Endothelial cell of umbilical vein (primary cell): ENCODE results near the gene FOXRED2. TPM values are rescaled to one million over a fixed set of nuclear protein-coding genes. Genes with fewer than 3 reads are reported as not detected.

Experiments used
- BruUV-seq: library from RNA; stranded (reverse); fragments of 400-500 nt; replicated peaks from 2 replicates; lab custom pipeline; 2021; lab: Mats Ljungman, UMichigan
- CTCF ChIA-PET: fragments of 300-600, 350-600 bp; sonication (Branson Sonifier 250); formaldehyde crosslinking; loops from one replicate; lab custom pipeline; 2021; ENCODE audit warnings: antibody characterized with exemption, inconsistent platforms; lab: Charles Lee
- POLR2A ChIA-PET: fragments of 300-600, 350-600 bp; sonication (Branson Sonifier 250); formaldehyde crosslinking; loops from one replicate; lab custom pipeline; 2021; ENCODE audit warnings: antibody characterized with exemption, inconsistent platforms; lab: Charles Lee
- DNase-seq: peaks from one replicate; pipeline ENCODE4 v3.0.0-alpha.2; 2011; ENCODE audit warnings: low read depth, low spot score
- FAIRE-seq: peaks from 2 replicates; lab custom pipeline; 2011; peaks lifted over from hg19 to GRCh38; lab: Jason Lieb, UNC
- H2AFZ ChIP-seq: 2 replicates; pipeline ENCODE4 v1.6.0; 2012; ENCODE audit warnings: low read depth, low read length, control low read depth, inconsistent platforms
- H3K27ac ChIP-seq: 2 replicates; pipeline ENCODE4 v1.5.1; 2011; ENCODE audit warnings: low read depth, mild to moderate bottlenecking, control low read depth, low read length, moderate library complexity; ENCODE audit not compliant: insufficient read depth
- H3K27me3 ChIP-seq, 2 experiments: 2 replicates each; pipeline versions ENCODE4 v1.6.0 to v1.6.1; 2011; ENCODE audit warnings: low read length in 2 of 2, mixed read lengths in 1 of 2; ENCODE audit not compliant: control insufficient read depth in 2 of 2, insufficient read depth in 2 of 2
- H3K36me3 ChIP-seq, 2 experiments: 2 replicates in 1 of 2; 3 replicates in 1 of 2; pipeline ENCODE4 v1.5.1; 2011; ENCODE audit warnings: low read length in 2 of 2, mild to moderate bottlenecking in 1 of 2, moderate library complexity in 1 of 2; ENCODE audit not compliant: control insufficient read depth in 2 of 2, insufficient read depth in 2 of 2; ENCODE audit errors: extremely low read depth in 1 of 2
- H3K4me1 ChIP-seq: 3 replicates; pipeline ENCODE4 v1.5.1; 2011; ENCODE audit warnings: mild to moderate bottlenecking, low read length; ENCODE audit not compliant: control insufficient read depth, insufficient read depth; ENCODE audit errors: extremely low read depth
- H3K4me2 ChIP-seq: 2 replicates; pipeline ENCODE4 v1.6.1; 2011; ENCODE audit warnings: low read length, control low read depth, mixed read lengths; ENCODE audit not compliant: insufficient read depth
- H3K4me3 ChIP-seq, 3 experiments: fragments of 200-600 bp in 1 of 3; sonication (generic), shearing (Covaris generic) in 1 of 3; replicated peaks in 1 of 3; 2 replicates each; pipeline ENCODE4 v1.5.1; 2011 to 2016; ENCODE audit warnings: control low read depth in 3 of 3, low read length in 3 of 3, mild to moderate bottlenecking in 2 of 3, inconsistent platforms in 1 of 3, low read depth in 1 of 3, moderate library complexity in 1 of 3; ENCODE audit not compliant: insufficient read depth in 1 of 3
- H3K79me2 ChIP-seq: 2 replicates; pipeline ENCODE4 v1.6.0; 2012; ENCODE audit warnings: low read length, inconsistent platforms; ENCODE audit not compliant: control insufficient read depth, insufficient read depth
- H3K9ac ChIP-seq: replicated peaks from 2 replicates; pipeline ENCODE3; 2011; ENCODE audit warnings: low read length, control low read depth; ENCODE audit not compliant: insufficient read depth; ENCODE audit errors: extremely low read depth
- H3K9me1 ChIP-seq: replicated peaks from 3 replicates; pipeline ENCODE4 v1.6.0; 2011; ENCODE audit warnings: mild to moderate bottlenecking, low read length; ENCODE audit not compliant: control insufficient read depth, insufficient read depth; ENCODE audit errors: extremely low read depth
- H3K9me3 ChIP-seq: replicated peaks from 2 replicates; pipeline ENCODE4 v1.5.1; 2012; ENCODE audit warnings: low read length, inconsistent platforms; ENCODE audit not compliant: control insufficient read depth, insufficient read depth
- H4K20me1 ChIP-seq: replicated peaks from 2 replicates; pipeline ENCODE3; 2011; ENCODE audit warnings: mild to moderate bottlenecking, low read length; ENCODE audit not compliant: control insufficient read depth, insufficient read depth; ENCODE audit errors: extremely low read depth
- CTCF ChIP-seq, 2 donors: IDR thresholded peaks; 1 replicate in 1 of 2; 2 replicates in 1 of 2; pipeline ENCODE4 v1.5.1; 2011; ENCODE audit warnings: low read length in 2 of 2, mild to moderate bottlenecking in 2 of 2, moderate library complexity in 2 of 2, control low read depth in 1 of 2, inconsistent platforms in 1 of 2, low read depth in 1 of 2; ENCODE audit not compliant: insufficient read depth in 1 of 2; ENCODE audit errors: extremely low read depth in 1 of 2
- EZH2 ChIP-seq: IDR thresholded peaks from 2 replicates; pipeline ENCODE4 v1.6.1; 2012; ENCODE audit warnings: borderline replicate concordance, low read depth, mild to moderate bottlenecking, moderate library complexity, low read length, inconsistent platforms; ENCODE audit not compliant: severe bottlenecking
- FOS ChIP-seq: IDR thresholded peaks from 2 replicates; pipeline ENCODE4 v1.6.1; 2011; ENCODE audit warnings: mild to moderate bottlenecking, low read length, moderate library complexity, borderline replicate concordance; ENCODE audit not compliant: insufficient read depth
- GATA2 ChIP-seq: IDR thresholded peaks from 2 replicates; pipeline ENCODE4 v1.7.0; 2011; ENCODE audit warnings: low read depth, mild to moderate bottlenecking, moderate library complexity, mixed read lengths, low read length; ENCODE audit not compliant: insufficient read length, insufficient read depth
- JUN ChIP-seq: IDR thresholded peaks from 2 replicates; pipeline ENCODE4 v1.6.1; 2011; ENCODE audit warnings: borderline replicate concordance, low read depth; ENCODE audit not compliant: insufficient read length, insufficient read depth
- MAX ChIP-seq: IDR thresholded peaks from 2 replicates; pipeline ENCODE4 v1.6.1; 2011; ENCODE audit not compliant: insufficient read depth, insufficient read length
- MYC ChIP-seq: IDR thresholded peaks from one replicate; pipeline ENCODE4 v1.6.1; 2011; ENCODE audit warnings: mild to moderate bottlenecking, low read depth, low read length
- POLR2A ChIP-seq: IDR thresholded peaks from 2 replicates; pipeline ENCODE4 v1.6.1; 2012; ENCODE audit warnings: low read depth, mild to moderate bottlenecking, control low read depth, low read length
- POLR2AphosphoS5 ChIP-seq: IDR thresholded peaks from 2 replicates; pipeline ENCODE4 v1.6.1; 2012; ENCODE audit warnings: low read depth, mild to moderate bottlenecking, control low read depth, low read length, moderate library complexity; ENCODE audit not compliant: insufficient read depth
- dilution Hi-C: fragments of 300-500 bp; cut with MboI; formaldehyde crosslinking; loops from one replicate; pipeline ENCODE4 v1.15.0; 2019; ENCODE audit warnings: low sequenced_read_pairs; ENCODE audit not compliant: extremely low pct_ligation_motif_present
- intact Hi-C: fragments of 100-400 bp; cut with micrococcal nuclease; formaldehyde crosslinking; loops from one replicate; pipeline ENCODE4 v1.10.0; 2022
- polyA plus RNA-seq, 4 experiments: library from polyadenylated mRNA; depleted of rRNA in 3 of 4; stranded (reverse) in 3 of 4; unstranded in 1 of 4; fragments of >200 nt; gene quantifications; 2 replicates each; pipeline versions ENCODE4 v1.2.1 to v1.2.3, GENCODE V29; 2011 to 2012; ENCODE audit warnings: missing spikeins in 1 of 4
- total RNA-seq: library from RNA; stranded (reverse); gene quantifications from 2 replicates; pipeline ENCODE4 v1.2.3, GENCODE V29; 2021

The FOXRED2 gene
- total and polyA plus RNA-seq, 2 donors (not counting 3 experiments of a cell fraction or from before 2014, with no cell fraction given): 8.4 to 20.4 TPM

- FAIRE-seq (no peak), DNase-seq (no peak)
- POLR2A ChIA-PET: no interaction called here
- intact Hi-C loops: no loop called here
- Histone ChIP-seq H3K27me3 (no peaks in the 10 kb centered on the region), H3K4me2 (no peak overlapping the region), H3K9me1 (no peaks in the 10 kb centered on the region), H3K36me3 (peaks cover 0 to 4% of the 10 kb centered on the region in 2 experiments), H3K9ac (no peak overlapping the region), H3K4me1 (no peaks in the 10 kb centered on the region), H3K4me3 (no peak overlapping the region), H3K9me3 (no peaks in the 10 kb centered on the region), H3K27ac (no peak overlapping the region), H4K20me1 (no peaks in the 10 kb centered on the region), H2AFZ (no peak overlapping the region), H3K79me2 (no peaks in the 10 kb centered on the region)
- dilution Hi-C loops: no loop called here
- BruUV-seq: no TSS peak
- CTCF ChIA-PET: no interaction called here
- TF ChIP-seq CTCF (IDR thresholded peaks at IDR 0.05; ENCODE audit: extremely low read depth in 1 of 2, insufficient read depth in 1 of 2, low read depth in 1 of 2, low read length in 2 of 2) (no peak), POLR2A (no peak), GATA2 (no peak), EZH2 (no peak), JUN (no peak), MYC (no peak), POLR2AphosphoS5 (no peak), FOS (no peak), MAX (no peak)
Observed at GRCh38 chr22:36492109-36492508, 14.7 kb downstream of the FOXRED2 start.
